ENCODE results near the gene SC5D. TPM values are rescaled to one million over a fixed set of nuclear protein-coding genes. Genes with fewer than 3 reads are reported as not detected.

SC5D gene
- total RNA-seq, 1 donor from 2014 or later: 55.3 TPM

DNA sequence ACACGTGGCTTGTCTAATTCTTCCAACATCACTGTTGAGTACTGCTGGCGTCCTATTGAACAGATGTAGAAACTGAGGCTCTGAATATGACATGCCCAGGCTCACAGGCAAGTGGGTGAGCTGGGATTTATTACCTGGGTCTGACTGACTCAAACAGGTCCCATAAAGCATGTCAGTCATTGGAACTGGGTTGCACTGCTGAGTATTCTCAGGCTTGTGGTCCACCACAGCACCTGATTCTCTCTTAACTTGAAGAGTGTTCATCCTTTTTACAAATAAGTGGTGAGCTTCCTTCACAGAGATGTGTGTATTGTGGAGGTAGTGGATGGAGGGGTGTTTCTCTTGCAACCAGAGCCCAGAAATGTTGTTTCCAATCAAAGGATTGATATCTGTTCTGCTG is 44.5 kb downstream of the SC5D start:
- no peak overlapping the region for H3K4me3 ChIP-seq (ENCODE audit: low read depth, low read length)
- H3K36me3 ChIP-seq (ENCODE audit: control insufficient read depth, insufficient read depth, low read length): no peaks in the 10 kb centered on the region
- TF ChIP-seq CTCF (IDR thresholded peaks at IDR 0.05; ENCODE audit: insufficient read depth, low read length, severe bottlenecking): no peak
- DNase-seq (ENCODE audit: low read depth): no peak
- no peak for FAIRE-seq
- peaks cover 7% of the 10 kb centered on the region for H3K27me3 ChIP-seq (ENCODE audit: control insufficient read depth, insufficient read depth, low read length)

DNA sequence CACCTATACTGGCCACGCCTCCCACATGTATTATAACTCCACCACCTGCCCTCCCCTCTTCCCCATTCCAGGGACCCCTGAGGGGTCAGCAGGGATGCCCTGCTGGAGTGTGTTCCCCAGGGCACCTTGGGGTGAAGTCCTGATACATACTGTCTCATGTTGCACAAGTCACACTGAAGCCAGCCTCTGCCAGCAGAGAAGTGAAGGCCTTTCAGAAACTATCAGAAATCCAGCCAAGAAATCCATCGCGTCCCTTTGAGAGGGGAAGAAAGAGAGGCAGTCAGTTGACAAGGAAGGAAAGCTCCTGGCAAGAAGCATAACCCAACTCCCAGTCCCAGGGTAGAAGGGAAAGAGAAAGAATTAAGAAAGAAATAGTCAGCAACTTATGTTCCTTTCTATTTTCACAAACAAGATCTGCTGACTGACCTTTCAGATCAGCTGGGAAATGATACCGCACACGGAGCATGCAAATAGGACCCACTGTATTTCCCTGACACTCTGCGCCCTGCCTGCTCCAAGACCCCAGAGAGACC is 45.2 kb downstream of the SC5D start:
- no peaks in the 10 kb centered on the region for H3K36me3 ChIP-seq (ENCODE audit: control insufficient read depth, insufficient read depth, low read length)
- FAIRE-seq (no peak), DNase-seq (ENCODE audit: low read depth) (no peak)
- no peak overlapping the region for H3K4me3 ChIP-seq (ENCODE audit: low read depth, low read length)
- peaks cover 7% of the 10 kb centered on the region for H3K27me3 ChIP-seq (ENCODE audit: control insufficient read depth, insufficient read depth, low read length)
- no peak for TF ChIP-seq CTCF (IDR thresholded peaks at IDR 0.05; ENCODE audit: insufficient read depth, low read length, severe bottlenecking)

GRCh38 chr11:121338536-121338935 is 46.0 kb downstream of the SC5D start:
- no peak for DNase-seq (ENCODE audit: low read depth)
- Histone ChIP-seq H3K27me3 (ENCODE audit: control insufficient read depth, insufficient read depth, low read length) (peaks cover 7% of the 10 kb centered on the region), H3K36me3 (ENCODE audit: control insufficient read depth, insufficient read depth, low read length) (no peaks in the 10 kb centered on the region), H3K4me3 (ENCODE audit: low read depth, low read length) (no peak overlapping the region)
- FAIRE-seq: no peak
- TF ChIP-seq CTCF (IDR thresholded peaks at IDR 0.05; ENCODE audit: insufficient read depth, low read length, severe bottlenecking): no peak

- Histone ChIP-seq H3K27me3 (ENCODE audit: control insufficient read depth, insufficient read depth, low read length) (peaks cover 3% of the 10 kb centered on the region), H3K36me3 (ENCODE audit: control insufficient read depth, insufficient read depth, low read length) (no peaks in the 10 kb centered on the region), H3K4me3 (ENCODE audit: low read depth, low read length) (no peak overlapping the region)
- no peak for TF ChIP-seq CTCF (IDR thresholded peaks at IDR 0.05; ENCODE audit: insufficient read depth, low read length, severe bottlenecking)
- DNase-seq (ENCODE audit: low read depth) (no peak), FAIRE-seq (no peak)
Measured at GRCh38 chr11:121340032-121340580, 47.5 kb downstream of the SC5D start.

DNA sequence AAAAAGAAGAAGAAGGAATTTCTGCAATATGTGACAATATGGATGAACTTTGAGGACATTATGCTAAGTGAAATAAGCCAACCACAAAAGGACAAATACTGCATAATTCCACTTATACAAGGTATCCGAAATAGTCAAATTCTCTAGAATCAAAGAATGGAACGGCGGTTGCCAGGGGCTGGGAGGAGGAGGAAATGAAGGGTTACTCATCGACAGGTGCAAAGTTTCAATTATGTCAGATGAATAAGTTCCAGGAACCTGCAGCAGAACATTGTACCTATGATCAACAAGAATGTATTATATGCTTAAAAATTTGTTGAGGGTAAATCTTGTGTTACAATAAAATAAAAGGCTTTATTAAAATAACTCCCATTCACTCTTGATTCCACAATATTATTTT is 49.0 kb downstream of the SC5D start:
- DNase-seq (ENCODE audit: low read depth): no peak

More for the DNA sequence above, 49.0 kb downstream of the SC5D start:
- H3K4me3 ChIP-seq (ENCODE audit: low read depth, low read length): no peak overlapping the region
- no peak for TF ChIP-seq CTCF (IDR thresholded peaks at IDR 0.05; ENCODE audit: insufficient read depth, low read length, severe bottlenecking)
- no peaks in the 10 kb centered on the region for H3K36me3 ChIP-seq (ENCODE audit: control insufficient read depth, insufficient read depth, low read length)
- FAIRE-seq: no peak
- H3K27me3 ChIP-seq (ENCODE audit: control insufficient read depth, insufficient read depth, low read length): peaks cover 2% of the 10 kb centered on the region
